A549 treated with GW870086 at 1 μM for 4 hours (cell line): ENCODE measurements around the gene HBA2. TPM values are rescaled to one million over a fixed set of nuclear protein-coding genes. Genes with fewer than 3 reads are reported as not detected.

Experiments used
- total RNA-seq: library from RNA; stranded (reverse); fragments of 200-300 nt; extraction: Qiagen RNA extraction; gene quantifications from 5 replicates; pipeline ENCODE4 v1.2.3, GENCODE V29; 2022; ENCODE audit warnings: low read depth

HBA2 gene
- total RNA-seq: 0.63 to 1.4 TPM in 2 of 5 replicates, not detected in the others

GRCh38 chr16:172374-172941 is at the start of gene HBA2:
Gene HBA2 (plus strand): TSS chr16:172876. CDS start chr16:172913, 37 bp downstream.

DNA sequence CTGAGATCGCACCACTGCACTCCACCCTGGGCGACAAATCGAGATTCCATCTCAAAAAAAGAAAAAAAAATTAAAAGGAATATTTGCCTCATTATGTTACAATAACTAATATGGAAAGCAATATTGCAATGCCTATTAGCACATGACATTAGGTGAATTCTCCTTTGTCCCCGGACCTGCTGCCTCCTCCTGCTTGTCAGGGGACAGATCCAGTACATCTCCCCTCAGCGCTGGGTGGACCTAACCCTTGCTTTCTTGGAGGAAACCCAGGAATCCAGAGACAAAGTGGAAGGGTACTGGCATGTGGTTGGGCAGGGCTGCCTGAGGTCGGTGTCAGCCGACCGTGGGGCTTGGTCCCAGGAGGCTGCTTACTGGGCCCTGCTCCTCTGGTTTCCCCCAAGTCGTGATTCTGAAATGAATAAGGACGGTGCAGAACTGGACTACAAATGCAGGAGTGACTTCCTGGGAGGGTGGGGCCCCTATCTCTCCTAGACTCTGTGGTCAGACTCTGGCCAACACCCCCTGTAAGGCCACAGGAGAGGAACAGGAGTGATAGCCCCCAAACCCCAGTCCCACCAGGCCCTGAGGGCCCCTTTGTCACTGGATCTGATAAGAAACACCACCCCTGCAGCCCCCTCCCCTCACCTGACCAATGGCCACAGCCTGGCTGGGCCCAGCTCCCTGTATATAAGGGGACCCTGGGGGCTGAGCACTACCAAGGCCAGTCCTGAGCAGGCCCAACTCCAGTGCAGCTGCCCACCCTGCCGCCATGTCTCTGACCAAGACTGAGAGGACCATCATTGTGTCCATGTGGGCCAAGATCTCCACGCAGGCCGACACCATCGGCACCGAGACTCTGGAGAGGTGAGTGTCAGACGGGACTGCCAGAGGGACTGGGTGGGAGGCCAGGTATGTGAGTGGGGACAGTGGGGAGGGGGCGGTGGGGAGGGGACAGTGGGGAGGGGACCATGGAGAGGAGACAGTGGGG is 20.2 kb upstream of the HBA2 start, which contains the start of gene HBZ:
Gene HBZ, plus strand, starts transcription at position 504 of the 988 bp plus-strand sequence. Its CDS starts 266 bp downstream, at position 770.

GRCh38 chr16:165539-166374 is 6.9 kb upstream of the HBA2 start, which contains the start of gene HBM:
Gene HBM (plus strand): TSS chr16:165978. CDS start chr16:165998, 20 bp downstream.

DNA sequence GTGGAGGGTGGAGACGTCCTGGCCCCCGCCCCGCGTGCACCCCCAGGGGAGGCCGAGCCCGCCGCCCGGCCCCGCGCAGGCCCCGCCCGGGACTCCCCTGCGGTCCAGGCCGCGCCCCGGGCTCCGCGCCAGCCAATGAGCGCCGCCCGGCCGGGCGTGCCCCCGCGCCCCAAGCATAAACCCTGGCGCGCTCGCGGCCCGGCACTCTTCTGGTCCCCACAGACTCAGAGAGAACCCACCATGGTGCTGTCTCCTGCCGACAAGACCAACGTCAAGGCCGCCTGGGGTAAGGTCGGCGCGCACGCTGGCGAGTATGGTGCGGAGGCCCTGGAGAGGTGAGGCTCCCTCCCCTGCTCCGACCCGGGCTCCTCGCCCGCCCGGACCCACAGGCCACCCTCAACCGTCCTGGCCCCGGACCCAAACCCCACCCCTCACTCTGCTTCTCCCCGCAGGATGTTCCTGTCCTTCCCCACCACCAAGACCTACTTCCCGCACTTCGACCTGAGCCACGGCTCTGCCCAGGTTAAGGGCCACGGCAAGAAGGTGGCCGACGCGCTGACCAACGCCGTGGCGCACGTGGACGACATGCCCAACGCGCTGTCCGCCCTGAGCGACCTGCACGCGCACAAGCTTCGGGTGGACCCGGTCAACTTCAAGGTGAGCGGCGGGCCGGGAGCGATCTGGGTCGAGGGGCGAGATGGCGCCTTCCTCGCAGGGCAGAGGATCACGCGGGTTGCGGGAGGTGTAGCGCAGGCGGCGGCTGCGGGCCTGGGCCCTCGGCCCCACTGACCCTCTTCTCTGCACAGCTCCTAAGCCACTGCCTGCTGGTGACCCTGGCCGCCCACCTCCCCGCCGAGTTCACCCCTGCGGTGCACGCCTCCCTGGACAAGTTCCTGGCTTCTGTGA is 4.1 kb downstream of the HBA2 start, which contains the start of gene HBA1:
Gene HBA1, plus strand, starts transcription at position 204 of the 906 bp plus-strand sequence. Its CDS starts 37 bp downstream, at position 241.

DNA sequence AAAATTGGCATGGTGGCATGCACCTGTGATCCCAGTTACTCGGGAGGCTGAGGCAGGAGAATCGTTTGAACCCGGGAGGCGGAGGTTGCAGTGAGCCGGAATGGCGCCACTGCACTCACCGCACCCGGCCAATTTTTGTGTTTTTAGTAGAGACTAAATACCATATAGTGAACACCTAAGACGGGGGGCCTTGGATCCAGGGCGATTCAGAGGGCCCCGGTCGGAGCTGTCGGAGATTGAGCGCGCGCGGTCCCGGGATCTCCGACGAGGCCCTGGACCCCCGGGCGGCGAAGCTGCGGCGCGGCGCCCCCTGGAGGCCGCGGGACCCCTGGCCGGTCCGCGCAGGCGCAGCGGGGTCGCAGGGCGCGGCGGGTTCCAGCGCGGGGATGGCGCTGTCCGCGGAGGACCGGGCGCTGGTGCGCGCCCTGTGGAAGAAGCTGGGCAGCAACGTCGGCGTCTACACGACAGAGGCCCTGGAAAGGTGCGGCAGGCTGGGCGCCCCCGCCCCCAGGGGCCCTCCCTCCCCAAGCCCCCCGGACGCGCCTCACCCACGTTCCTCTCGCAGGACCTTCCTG is 7.5 kb downstream of the HBA2 start, which contains the start of gene HBQ1:
Gene HBQ1, plus strand, starts transcription at position 359 of the 575 bp plus-strand sequence. Its CDS starts 28 bp downstream, at position 387.

Other genes starting within 250 kb of the HBA2 start
- gene POLR3K, start 119.3 kb upstream of the HBA2 start, total RNA-seq: 33.2 to 39.5 TPM (median 36.1 TPM) in 5 replicates
- 60.1 to 79.1 TPM (median 71.3 TPM) in 5 replicates for gene SNRNP25, start 119.0 kb upstream of the HBA2 start, total RNA-seq
- 21.0 to 29.2 TPM (median 26.3 TPM) in 5 replicates for gene RHBDF1, start 100.2 kb upstream of the HBA2 start, total RNA-seq
- gene MPG, start 94.7 kb upstream of the HBA2 start, total RNA-seq: 60.5 to 76.5 TPM (median 71.6 TPM) in 5 replicates
- gene NPRL3, start 34.2 kb upstream of the HBA2 start, total RNA-seq: 21.2 to 28.4 TPM (median 26.7 TPM) in 5 replicates
- not detected in 5 replicates for gene HBZ, start 20.2 kb upstream of the HBA2 start, total RNA-seq
- gene HBM, start 6.9 kb upstream of the HBA2 start, total RNA-seq: not detected in 5 replicates
- gene HBA1, start 3.8 kb downstream of the HBA2 start, total RNA-seq: 0.48 to 2.0 TPM (median 1.4 TPM) in 5 replicates
- 6.0 to 9.4 TPM (median 6.9 TPM) in 5 replicates for gene HBQ1, start 7.6 kb downstream of the HBA2 start, total RNA-seq
- 41.6 to 48.8 TPM (median 45.7 TPM) in 5 replicates for gene LUC7L, start 56.6 kb downstream of the HBA2 start, total RNA-seq
- gene FAM234A, start 61.9 kb downstream of the HBA2 start, total RNA-seq: 40.6 to 50.1 TPM (median 47.8 TPM) in 5 replicates
- 3.9 to 5.5 TPM (median 5.0 TPM) in 5 replicates for gene RGS11, start 103.1 kb downstream of the HBA2 start, total RNA-seq
- 1.7 to 3.2 TPM (median 2.5 TPM) in 5 replicates for gene ARHGDIG, start 107.7 kb downstream of the HBA2 start, total RNA-seq
- gene PDIA2, start 110.3 kb downstream of the HBA2 start, total RNA-seq: 0.18 to 0.51 TPM (median 0.44 TPM) in 5 replicates
- gene AXIN1, start 179.8 kb downstream of the HBA2 start, total RNA-seq: 27.7 to 34.1 TPM (median 31.6 TPM) in 5 replicates
- 114 to 136 TPM (median 133 TPM) in 5 replicates for gene MRPL28, start 197.7 kb downstream of the HBA2 start, total RNA-seq
- 26.6 to 39.6 TPM (median 35.5 TPM) in 5 replicates for gene PGAP6, start 209.1 kb downstream of the HBA2 start, total RNA-seq
- 291 to 435 TPM (median 419 TPM) in 5 replicates for gene NME4, start 224.3 kb downstream of the HBA2 start, total RNA-seq
- 21.2 to 29.8 TPM (median 27.7 TPM) in 5 replicates for gene DECR2, start 229.0 kb downstream of the HBA2 start, total RNA-seq